NCI-H146 treated with DMSO at 0.1 percent for 48 hours (cell line): Measurements from ENCODE around the gene CORO7.

ENCODE experiments used
- DNase-seq: peaks from one replicate; lab custom pipeline; 2025; ENCODE audit not compliant: unreplicated experiment; lab: John Stamatoyannopoulos, UW

The CORO7 gene

DNA sequence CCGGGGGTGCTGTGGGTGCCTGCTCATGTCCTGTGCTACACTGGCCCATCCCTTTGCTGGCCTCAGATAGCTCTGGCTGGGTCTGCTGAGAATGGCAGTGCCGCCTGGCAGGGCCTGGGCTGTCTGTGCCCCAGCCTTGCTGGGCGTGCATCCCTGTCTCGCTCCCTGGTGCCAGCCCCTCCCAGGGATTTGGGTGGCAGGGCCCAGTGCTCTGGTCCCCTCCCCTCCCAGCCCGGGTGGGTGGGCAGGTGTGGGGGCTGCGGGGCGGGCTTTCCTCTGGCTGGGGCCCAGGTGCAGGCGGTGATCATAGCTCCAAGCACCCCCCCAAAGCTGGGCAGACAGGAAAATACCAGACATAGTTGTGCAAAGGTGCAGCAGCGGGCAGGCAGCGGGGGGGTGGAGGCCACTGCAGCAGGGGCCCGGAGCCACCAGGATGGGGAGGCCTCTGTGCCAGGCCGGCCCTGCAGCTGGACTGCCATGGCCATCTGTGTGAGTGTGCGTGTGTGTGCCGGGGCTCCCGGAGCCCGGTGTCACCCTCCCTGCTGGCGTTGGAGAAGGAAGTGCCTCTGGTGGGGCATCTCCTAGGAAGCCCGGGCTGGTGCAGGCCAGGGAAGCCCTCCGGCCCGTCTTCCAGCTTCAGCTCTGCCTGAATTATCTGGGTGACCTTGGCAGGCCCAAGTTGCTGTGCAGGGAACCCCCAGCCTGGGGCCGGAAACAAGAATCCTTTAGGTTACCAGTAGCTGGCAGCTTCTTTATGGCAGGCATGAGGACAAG is 93.1 kb downstream of the CORO7 start:
- DNase-seq = no peak

DNA sequence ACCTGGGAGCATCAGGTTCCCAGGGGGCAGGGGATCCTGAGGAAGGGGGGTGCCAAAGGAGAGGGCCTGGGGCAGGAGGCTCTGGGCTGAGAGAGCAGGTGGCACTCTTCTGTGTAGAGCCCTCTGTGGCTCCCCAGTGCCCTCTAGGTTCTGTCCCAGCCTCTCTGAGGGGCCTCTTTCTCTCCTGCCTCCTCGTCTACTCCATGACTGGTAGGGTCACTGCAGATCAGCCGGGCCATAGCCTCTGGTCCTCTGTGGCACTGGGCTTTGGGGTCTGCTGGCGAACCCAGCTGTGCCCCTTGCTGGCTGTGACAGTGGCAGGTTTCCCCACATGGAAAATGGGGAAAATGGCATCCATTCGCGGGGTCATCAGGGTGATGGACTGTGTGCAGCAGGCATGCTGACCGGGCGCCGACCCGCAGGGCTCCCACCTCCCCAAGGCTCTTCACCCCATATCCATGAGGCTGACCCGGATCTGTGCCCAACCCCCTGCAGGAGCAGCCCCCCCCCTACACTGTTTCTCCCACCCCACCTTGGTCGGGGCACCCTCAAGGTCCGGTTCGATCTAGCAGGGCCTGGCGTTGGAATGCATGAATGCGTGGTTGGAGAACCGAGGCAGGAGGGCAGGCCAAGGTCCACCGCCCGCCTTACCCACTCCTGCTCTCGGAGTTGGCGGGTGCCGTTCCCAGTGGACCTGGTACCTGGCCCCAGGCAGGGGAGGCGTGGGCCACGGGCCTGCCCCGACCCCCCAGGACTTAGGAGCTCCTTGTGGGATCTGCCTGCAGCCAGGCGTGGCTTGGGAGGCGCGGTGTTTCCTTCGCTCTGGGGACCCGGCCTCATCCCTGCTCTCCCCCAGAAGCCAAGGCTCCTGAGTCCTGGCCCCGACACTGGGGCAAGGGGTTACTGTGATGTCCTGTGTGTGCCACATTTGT is 94.0 kb downstream of the CORO7 start:
- DNase-seq = no peak

DNA sequence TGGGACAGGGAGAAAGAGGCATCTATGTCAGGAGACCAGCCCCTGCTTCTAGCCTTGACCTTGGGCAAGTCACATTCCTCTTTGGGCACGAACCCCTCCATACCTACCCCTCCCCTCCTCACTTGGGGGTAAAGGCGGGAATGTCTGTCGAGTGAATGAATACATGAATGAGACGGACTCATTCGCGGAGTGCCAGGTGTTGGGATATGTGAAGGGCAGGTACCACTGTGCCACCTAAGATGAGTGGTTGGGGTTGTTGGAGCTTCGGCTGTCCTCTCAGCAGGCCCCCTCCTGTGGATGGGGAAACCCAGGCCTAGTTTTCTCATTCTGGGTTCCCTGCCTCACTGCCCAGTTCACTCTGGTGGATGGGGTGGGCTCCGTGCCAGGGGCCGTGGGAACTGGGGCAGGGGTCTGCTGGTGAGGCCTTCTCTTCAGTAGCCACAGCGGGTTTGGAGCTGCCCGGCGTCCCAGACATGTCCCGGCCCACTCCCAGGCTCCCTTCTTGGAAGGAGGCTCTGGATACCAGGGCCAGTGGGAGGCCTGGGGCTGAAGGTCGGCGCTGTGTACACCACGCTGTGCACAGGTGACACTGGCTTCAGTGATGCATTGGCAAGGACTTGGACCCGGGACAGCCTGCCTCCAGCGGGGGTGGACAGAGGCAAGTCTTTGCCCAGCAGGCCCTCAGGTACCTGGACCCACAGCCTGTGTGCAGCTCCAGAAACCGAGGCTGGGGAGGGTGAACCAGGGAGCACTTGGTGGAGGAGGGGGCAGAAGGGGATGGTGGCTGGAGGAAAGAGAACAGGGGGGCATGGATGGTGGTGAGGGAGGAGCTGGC is 94.9 kb downstream of the CORO7 start:
- DNase-seq = no peak

DNA sequence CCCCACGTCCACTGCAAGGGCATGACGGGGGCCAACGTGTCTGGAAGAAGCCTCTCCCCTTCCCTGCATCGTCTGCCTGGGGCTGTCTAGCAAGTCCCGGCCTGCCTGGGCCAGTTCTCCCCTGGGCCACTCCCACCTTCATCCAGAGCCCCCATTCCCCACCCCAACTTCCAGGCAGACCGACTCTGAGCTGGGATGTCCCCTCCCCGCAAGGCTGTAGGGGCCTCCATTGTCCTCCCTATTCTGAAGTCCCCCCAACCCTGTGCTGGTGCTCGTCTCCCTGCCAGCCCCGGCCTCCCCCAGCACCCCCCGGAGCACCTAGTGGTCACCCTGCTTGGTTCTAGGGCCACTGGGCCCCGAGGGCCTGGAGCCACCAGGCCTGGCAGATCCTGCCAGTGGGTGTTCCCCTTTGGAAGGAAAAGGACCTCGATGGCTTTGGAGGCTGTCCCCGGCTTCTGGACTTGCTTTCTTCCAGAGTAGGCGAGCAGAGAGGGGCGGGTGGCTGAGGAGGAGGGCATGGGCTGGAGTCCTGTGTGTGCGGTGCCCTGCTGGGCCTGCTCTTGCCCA is 95.7 kb downstream of the CORO7 start:
- DNase-seq = no peak

DNA sequence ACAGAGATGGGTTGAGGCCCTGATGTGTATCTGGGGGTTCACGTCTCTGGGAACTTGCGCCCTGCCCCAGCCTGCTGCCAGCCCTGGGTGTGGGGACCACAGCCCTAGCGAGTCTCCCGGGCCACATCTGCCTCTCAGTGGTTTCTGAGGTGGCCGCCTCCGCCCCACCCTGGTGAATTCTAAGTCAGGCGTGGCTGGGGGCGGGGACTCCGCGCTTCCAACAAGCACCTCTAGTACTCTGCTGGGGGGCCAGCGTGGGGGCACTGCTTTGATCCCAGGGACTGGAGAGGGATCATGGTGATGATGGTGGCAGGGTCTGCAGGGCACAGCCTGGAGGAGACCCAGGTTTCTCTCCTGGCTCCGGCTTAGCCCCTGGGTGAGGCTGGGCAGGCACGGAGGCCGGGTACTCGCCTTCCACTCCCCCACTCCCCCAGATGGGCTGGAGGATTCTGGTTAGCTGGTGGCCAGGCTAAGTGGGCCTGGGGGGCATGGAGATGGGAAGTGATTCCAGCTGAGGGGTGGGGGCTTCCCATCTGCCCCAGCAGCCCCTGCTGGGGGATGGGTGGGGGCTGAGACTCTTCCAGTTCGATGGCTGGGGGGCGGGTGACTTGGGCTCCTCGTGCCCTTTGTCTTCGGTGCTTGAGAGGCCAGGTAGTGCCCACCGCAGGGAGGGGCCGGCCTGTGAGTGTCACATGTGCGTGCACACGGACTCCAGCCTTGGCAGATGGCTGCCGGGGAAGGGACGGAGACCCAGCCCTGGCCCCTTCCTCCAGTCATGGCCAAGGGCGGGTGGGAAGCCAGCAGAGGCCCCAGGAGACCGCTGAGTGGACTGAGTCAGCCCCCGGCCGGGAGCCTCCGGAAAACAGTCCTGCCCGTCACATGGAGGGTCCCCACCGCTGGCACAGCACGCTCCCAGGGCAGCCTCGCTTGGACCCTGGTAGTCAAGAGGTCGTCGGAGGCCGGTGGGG is 96.7 kb downstream of the CORO7 start:
- DNase-seq = no peak

DNA sequence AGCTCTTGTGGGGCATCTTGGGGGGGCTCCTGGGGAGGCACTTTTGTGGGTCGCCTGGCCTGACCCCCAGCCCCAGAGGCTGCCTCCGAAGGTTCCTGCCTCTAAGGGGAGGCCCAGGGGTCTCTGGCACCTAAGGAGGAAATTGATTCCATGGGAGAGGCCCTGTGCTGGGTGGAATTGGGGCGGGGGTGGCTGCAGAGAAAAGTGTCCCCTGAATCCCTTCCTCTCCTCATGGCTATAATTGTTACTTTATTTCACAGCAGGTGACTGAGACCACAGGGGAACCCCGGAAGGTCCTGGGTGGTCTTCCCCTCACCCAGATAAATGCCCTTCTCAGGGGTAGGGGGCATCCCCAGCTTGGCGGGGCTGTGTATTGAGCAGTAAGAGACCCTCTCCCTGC is 97.4 kb downstream of the CORO7 start:
- no peak for DNase-seq

DNA sequence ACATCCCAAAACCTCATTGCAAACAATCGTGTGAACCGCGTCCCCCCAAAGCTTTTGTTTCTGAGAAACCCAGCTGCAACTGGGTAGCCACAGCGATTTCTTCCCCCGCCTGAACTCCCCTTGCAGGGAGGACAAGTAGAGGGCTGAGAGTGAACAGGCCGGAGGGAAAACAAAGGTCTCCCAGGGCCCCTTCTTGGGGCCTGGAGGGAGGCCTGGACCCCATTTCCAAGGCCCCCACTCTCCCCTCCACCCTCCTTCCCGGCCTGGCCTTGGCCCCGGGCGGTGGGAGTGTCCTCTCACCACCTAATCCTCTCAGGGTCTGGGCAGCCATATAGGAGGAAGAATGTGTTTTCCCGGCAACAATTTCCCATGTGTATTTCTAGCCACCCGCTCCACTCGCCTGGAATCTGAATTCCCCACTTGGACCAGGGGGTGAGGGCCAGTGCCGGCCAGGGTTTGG is 97.9 kb downstream of the CORO7 start:
- DNase-seq = no peak

DNA sequence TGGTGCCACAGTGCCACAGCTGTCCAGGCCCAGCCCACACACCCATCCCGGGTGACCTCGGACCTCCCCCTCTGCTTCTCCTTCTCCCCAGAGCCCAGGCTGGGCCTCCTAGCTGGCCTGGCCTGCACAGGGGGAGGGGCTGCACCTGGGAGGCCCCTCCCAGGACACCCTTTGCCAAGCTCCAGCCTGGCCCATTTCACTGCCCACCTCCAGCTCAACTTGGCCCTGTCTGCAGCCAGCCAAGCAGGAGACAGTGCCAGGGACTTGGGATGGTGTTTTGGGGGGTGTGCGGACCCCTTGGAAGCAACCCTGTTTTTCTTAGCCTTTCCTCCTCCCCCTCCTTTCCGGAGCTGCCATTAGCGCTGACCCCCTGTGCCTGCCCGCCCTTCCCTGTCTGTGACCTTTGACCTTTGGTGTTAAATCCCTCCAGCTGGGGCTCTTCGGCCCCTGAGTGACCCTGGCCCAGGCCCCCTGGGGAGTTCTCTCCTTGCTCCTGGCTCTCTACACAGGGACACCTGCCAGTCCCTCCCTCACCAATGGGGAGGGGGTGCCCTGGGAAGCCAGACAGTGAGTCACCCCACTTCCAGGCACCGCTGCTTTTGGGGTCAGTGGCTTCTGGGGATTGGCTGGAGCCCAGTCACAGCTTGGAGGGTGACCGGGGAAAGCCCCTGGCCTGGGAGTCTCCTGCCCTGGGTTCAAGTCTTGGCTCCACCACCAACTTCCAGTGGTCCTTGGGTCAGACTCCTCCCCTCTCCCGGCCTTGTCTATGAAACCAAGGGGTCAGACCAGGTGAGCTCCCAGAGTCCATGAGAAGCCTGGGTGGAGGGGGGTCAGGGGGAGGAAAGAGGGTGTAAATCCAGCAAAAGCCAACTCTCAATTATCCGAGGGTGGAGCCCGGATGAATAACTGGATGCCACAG is 98.6 kb downstream of the CORO7 start:
- DNase-seq = no peak

DNA sequence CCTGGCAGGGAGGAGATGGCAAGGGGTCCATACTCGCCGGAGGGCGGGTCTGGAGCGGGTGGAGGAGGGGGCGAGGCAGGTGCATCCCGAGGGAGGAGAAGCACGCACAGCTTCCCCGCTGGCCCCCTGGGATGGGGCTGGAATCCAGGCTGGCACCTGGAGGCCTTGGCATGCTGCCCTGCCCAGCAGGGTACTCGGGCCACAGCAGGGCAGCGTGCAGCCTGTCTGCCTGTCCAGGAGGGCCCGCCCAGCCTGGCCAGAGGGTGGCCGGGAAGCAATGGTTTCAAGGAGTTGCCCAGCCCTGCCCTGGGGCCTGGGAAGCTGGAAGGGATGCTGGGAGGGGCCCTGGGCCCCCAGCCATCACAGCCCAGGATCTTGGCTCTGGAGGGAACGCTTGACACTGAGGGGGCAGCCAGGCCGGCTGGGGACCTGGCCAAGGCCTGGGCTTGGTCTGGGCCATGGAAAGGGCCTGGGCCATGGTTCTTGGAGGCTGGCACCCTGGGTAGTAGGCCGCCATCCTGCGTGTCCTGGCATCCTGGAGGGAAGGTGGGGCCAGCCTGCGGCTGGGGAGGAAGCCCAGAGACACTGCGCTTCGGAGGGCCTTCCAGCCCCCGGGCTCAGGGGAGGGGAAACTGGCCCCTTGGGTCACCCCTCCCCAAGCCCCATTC is 99.4 kb downstream of the CORO7 start:
- DNase-seq = peak; percentile 83

DNA sequence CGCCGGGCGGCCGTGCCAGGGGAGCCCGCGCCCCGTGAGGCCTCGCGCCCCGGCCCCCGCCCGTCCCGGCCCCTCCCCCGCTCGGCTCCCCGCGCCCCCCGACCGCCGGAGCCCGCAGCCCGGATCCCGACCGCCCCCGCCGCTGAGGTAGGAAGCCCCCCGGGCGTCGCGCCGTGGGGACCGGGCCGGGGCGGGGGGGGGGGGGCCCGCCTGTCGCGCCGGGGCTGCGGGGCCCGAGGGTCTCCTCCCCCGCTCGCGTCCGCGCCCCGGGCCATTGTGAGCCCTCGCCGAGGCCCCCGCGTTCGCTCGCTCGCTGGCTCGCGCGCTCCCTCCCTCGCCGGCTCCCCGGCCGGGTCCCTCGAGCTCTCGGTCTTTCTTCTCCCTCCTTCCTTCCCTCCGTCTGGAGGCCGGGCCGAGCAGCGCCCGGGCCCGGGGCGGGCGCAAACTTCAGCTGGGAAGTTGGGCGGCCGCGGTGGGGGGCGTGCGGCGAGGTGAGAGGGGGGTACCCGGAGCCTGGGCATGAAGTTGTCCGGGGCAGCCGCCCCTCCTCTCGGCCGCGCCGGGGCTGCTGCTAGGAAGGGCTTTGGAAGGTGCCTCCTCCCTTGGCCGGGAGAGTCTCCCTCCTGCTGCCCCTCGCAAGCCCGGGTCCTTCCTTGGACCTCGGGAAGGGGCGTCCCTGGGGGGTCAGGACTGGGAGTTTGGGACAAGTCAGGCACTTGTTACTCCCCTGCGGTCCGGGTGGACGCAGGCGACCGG is 100.1 kb downstream of the CORO7 start:
- DNase-seq = no peak

DNA sequence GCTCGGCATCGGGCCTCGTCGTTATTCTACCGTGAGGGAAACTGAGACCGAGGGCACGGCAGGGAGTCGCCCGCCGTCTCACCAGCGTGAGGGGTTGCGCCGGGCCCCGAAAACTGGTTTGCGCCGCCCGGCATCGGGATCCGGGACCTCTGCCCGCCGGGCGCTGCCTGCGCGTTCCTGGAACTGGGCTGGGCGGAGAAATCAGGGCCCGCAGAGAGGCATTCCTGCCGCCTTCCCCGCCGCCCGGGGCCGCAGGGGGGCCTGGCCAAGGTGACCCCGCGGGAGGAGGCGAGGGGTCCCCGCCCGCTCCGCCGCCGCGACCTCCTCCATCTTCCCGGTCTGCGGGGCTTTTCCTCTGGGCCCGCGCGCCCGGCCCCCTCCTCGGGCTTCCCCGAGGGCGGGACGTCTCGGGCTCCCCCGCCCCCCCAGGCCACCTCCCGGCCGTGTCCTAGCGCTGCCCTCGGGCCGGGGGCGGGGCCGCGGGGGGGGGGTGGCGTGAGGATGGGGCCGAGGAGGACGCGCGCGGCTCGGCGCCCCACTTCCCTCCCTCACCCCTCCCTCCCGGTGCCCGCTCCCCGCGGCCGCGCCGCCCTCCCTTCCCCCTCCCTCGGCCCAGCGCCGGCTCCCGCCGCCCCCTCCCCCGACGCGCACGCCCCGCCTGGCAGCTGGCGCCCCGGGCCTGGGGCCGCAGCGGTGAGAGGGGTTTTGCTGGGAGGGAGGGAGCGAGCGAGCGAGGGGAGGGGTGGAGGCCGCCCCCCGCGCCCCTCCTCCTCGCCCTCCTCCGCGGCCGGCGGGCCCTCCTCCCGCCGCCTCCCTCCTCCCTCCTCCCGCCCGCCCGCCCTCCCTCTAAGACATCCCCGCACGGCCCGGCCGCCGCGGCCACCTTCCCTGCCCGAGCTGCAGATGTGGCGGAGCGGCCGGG is 100.9 kb downstream of the CORO7 start, which contains the start of gene GLIS2:
TSS of gene GLIS2 (plus strand) at position 882 of the 922 bp plus-strand sequence. CDS start 16,214 bp downstream, outside the sequence.
- DNase-seq = peak; percentile 79

DNA sequence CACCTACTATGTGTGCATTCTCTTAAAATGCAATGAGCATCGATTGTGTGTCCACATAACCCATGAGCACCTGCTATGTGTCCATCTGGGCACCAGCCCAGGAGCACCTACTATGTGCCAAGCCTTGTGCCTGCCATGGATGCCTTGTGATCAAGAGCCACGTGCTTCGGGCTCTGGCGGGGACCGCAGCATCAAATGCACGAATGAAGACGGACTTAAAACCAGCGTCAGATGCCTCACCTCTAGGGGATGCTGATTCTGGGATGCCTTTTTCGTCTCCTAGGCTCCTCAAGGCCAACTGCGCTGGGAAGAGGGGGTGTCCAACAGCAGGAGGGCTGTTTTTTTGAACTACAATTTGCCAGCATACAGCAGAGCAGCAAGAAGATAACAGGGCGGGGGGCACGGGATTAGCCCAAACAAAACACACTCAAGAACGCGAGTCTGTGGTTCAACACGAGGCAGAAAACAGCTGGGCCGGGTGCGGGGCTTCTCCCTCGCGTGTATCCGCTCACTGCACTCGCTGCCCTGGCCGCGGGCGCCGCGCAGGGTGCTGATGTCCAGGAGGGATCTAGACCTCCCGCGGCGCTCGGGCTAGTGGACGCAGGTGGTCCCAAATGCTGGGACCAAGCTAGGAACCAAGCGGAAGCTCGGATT is 101.7 kb downstream of the CORO7 start:
- peak; percentile 43 for DNase-seq

DNA sequence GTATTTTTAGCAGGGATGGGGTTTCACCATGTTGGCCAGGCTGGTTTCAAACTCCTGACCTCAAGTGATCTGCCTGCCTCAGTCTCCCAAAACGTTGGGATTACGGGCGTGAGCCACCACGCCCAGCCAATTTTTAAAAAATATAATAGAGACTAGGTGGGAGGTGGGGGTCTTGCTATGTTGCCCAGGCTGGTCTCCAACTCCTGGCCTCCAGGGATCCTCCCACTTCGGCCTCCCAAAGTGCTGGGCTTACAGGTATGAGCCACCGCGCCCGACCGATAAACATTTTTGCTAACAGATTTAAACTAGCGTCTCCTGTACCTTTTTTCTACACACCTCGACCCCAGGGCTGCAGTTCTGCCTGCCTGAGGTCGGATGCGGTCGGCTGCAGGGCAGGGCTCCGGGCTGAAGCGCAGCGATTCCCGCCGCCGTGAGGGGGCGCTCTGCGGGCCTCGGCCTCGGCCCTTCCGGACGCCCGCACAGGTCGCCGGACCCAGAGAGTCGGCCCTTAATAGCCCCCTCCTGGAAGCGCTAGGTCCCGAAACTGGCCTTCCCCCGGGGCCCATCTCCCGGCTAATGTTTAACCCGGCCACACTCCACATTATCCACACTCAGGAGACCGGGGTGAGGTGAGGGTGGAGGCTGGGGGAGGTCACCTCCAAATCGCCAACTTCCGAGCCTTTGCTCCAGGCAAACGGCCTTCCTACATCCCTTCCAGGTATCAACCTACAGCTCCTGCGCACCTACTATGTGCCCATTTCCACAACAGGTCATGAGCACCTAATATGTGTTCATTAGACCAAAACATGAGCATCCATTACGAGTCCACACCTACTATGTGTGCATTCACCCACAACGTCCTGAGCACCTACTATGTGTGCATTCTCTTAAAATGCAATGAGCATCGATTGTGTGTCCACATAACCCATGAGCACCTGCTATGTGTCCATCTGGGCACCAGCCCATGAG is 102.5 kb downstream of the CORO7 start:
- peak; percentile 36 for DNase-seq

DNA sequence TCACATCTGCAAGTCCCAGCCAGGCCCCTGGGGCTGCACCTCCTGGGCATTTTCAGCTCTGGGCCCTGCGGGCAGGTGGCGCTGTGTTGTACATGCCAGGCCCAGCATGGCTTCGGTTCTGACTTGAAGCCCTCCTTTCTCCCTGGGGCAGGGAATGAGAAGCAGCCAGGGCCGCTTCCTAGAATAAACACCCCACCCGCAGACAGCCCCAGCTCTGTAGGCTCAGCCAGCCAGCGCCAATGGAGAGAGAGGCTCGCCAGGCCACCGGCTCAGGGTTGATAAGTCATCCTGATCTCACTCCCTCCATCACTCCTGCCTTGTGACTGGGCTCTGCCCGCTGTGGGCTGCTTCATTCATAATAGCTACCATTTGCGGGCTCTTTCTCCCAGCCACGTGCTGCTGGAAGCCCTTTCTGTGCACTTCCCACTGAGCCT is 106.5 kb downstream of the CORO7 start:
- DNase-seq = peak; percentile 33
